Peyer's patch (tissue), 4 donors: ENCODE data around the gene THSD8. TPM values are rescaled to one million over a fixed set of nuclear protein-coding genes. Genes with fewer than 3 reads are reported as not detected.
A peak's percentile ranks its signal among the peaks of the same experiment; 100 is the strongest.

Experiments
- DNase-seq, 3 donors: peaks; one replicate each; pipeline ENCODE4 v3.0.0-alpha.2; 2017 to 2019
- H3K27ac ChIP-seq, 4 donors: fragments of 200-600 bp; sonication (generic); one replicate each; pipeline ENCODE4 v1.5.1; 2016 to 2019
- H3K27me3 ChIP-seq, 2 donors: fragments of 200-600 bp; sonication (generic); one replicate each; pipeline ENCODE4 v1.5.1; 2019
- H3K36me3 ChIP-seq, 3 donors: fragments of 200-600 bp; sonication (generic); one replicate each; pipeline ENCODE4 v1.5.1; 2016 to 2019
- H3K4me1 ChIP-seq, 4 donors: fragments of 200-600 bp; sonication (generic); one replicate each; pipeline ENCODE4 v1.5.1; 2016 to 2019
- H3K4me3 ChIP-seq, 4 donors: fragments of 200-600 bp; sonication (generic); 1 replicate in 3 of 4; 2 replicates in 1 of 4; pipeline ENCODE4 v1.5.1; 2016 to 2019; ENCODE audit warnings: mild to moderate bottlenecking in 1 of 4
- H3K9me3 ChIP-seq, 4 donors: fragments of 200-600 bp; sonication (generic); one replicate each; pipeline ENCODE4 v1.5.1; 2016 to 2019; ENCODE audit warnings: mild to moderate bottlenecking in 1 of 4
- POLR2A ChIP-seq, 2 donors: fragments of 450-650 bp; IDR thresholded peaks; one replicate each; pipeline ENCODE4 v1.5.1; 2017; ENCODE audit warnings: antibody characterized with exemption in 2 of 2, mild to moderate bottlenecking in 2 of 2, moderate library complexity in 2 of 2
- total RNA-seq, 4 donors: library from RNA; depleted of rRNA; stranded (reverse); fragments of >200 nt; gene quantifications; one replicate each; pipeline ENCODE4 v1.1.0, GENCODE V29; 2016
- TF ChIP-seq, protein P1 (sequence below), 6 experiments: fragments of 450-650 bp in 4 of 6; fragments of 200-600 bp in 2 of 6; sonication (generic) in 1 of 6; IDR thresholded peaks; one replicate each; pipeline ENCODE4 v1.5.1; 2017 to 2019; ENCODE audit warnings: antibody characterized with exemption in 6 of 6, mild to moderate bottlenecking in 3 of 6, moderate library complexity in 1 of 6

The THSD8 gene
- total RNA-seq, 4 donors from 2014 or later: not detected

- TF ChIP-seq, protein P1, sequence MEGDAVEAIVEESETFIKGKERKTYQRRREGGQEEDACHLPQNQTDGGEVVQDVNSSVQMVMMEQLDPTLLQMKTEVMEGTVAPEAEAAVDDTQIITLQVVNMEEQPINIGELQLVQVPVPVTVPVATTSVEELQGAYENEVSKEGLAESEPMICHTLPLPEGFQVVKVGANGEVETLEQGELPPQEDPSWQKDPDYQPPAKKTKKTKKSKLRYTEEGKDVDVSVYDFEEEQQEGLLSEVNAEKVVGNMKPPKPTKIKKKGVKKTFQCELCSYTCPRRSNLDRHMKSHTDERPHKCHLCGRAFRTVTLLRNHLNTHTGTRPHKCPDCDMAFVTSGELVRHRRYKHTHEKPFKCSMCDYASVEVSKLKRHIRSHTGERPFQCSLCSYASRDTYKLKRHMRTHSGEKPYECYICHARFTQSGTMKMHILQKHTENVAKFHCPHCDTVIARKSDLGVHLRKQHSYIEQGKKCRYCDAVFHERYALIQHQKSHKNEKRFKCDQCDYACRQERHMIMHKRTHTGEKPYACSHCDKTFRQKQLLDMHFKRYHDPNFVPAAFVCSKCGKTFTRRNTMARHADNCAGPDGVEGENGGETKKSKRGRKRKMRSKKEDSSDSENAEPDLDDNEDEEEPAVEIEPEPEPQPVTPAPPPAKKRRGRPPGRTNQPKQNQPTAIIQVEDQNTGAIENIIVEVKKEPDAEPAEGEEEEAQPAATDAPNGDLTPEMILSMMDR (IDR thresholded peaks at IDR 0.05): no peak
- peak in 1 of 2 donors; percentile 62 for TF ChIP-seq POLR2A (IDR thresholded peaks at IDR 0.05)
- Histone ChIP-seq H3K36me3 (no peaks in the 10 kb centered on the region), H3K9me3 (no peaks in the 10 kb centered on the region), H3K4me3 (no peak overlapping the region), H3K27me3 (no peaks in the 10 kb centered on the region), H3K4me1 (peaks cover 24 to 72% (median 49%) of the 10 kb centered on the region in 4 donors), H3K27ac (peak overlapping the region; percentile 97 to 100 (median 100))
- DNase-seq: peak in 2 of 3 donors; percentile 71 to 77
Observed at GRCh38 chr19:12785431-12786031, 16.3 kb upstream of the THSD8 start.

- H3K9me3 ChIP-seq: no peaks in the 10 kb centered on the region
- peaks cover 24 to 72% (median 48%) of the 10 kb centered on the region in 4 donors for H3K4me1 ChIP-seq
- H3K36me3 ChIP-seq: no peaks in the 10 kb centered on the region
- H3K27ac ChIP-seq: peak overlapping the region; percentile 97 to 100 (median 100)
- peak; percentile 74 to 82 (median 81) for DNase-seq
- H3K27me3 ChIP-seq: no peaks in the 10 kb centered on the region
- no peak overlapping the region for H3K4me3 ChIP-seq
- peak in 1 of 2 donors; percentile 2 for TF ChIP-seq POLR2A (IDR thresholded peaks at IDR 0.05)
- TF ChIP-seq, protein P1 (IDR thresholded peaks at IDR 0.05): no peak
Observed at GRCh38 chr19:12786141-12786870, 15.6 kb upstream of the THSD8 start.

DNA sequence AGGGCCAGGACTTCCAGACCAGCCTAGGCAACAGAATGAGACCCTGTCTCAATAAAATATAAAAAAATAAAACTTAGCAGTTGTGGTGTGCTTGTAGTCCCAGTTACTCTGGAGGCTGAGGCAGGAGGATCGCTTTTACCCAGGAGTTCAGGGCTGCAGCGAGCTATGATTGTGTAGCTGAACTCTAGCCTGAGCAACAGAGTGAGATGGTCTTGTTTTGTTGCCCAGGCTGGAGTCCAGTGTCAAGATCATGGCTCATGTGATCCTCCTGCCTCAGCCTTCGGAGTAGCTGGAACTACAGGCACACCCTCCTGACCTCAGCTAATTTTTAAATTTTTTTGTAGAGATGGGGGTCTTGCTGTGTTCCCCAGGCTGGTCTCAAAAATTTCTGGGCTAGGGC, 14.9 kb upstream of the THSD8 start:
- Histone ChIP-seq H3K9me3 (no peaks in the 10 kb centered on the region), H3K4me1 (peaks cover 24 to 66% (median 46%) of the 10 kb centered on the region in 4 donors), H3K4me3 (no peak overlapping the region), H3K36me3 (no peaks in the 10 kb centered on the region), H3K27me3 (no peaks in the 10 kb centered on the region), H3K27ac (peak overlapping the region; percentile 97 to 100 (median 100))
- no peak for DNase-seq
- TF ChIP-seq POLR2A (IDR thresholded peaks at IDR 0.05): no peak
- TF ChIP-seq, protein P1 (IDR thresholded peaks at IDR 0.05): no peak

DNA sequence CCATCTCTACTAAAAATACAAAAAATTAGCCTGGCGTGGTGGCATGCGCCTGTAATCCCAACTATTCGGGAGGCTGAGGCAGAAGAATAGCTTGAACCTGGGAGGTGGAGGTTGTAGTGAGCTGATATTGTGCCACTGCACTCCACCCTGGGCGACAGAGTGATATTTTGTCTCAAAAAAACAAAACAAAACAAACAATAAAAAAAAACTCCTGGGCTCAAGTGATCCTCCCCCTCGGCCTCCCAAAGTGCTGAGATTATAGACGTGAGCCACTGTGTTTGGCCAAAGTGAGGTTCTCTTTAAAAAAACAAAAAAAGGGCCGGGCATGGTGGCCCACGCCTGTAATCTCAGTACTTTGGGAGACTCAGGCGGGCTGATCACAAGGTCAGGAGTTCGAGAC, 14.4 kb upstream of the THSD8 start:
- TF ChIP-seq, protein P1 (IDR thresholded peaks at IDR 0.05): no peak
- no peak for TF ChIP-seq POLR2A (IDR thresholded peaks at IDR 0.05)
- H3K36me3 ChIP-seq: no peaks in the 10 kb centered on the region
- no peaks in the 10 kb centered on the region for H3K27me3 ChIP-seq
- no peaks in the 10 kb centered on the region for H3K9me3 ChIP-seq
- H3K4me1 ChIP-seq: peaks cover 24 to 62% (median 45%) of the 10 kb centered on the region in 4 donors
- peak overlapping the region; percentile 97 to 100 (median 100) for H3K27ac ChIP-seq
- H3K4me3 ChIP-seq: no peak overlapping the region
- DNase-seq: no peak

- TF ChIP-seq, protein P1 (IDR thresholded peaks at IDR 0.05): peak in 1 of 6 experiments; percentile 7
- no peak for TF ChIP-seq POLR2A (IDR thresholded peaks at IDR 0.05)
- no peaks in the 10 kb centered on the region for H3K27me3 ChIP-seq
- peaks cover 21 to 56% (median 39%) of the 10 kb centered on the region in 4 donors for H3K4me1 ChIP-seq
- no peaks in the 10 kb centered on the region for H3K9me3 ChIP-seq
- peak overlapping the region; percentile 97 to 100 (median 100) for H3K27ac ChIP-seq
- H3K4me3 ChIP-seq: peak overlapping the region in 3 of 4 donors; percentile 82 to 86 (median 83)
- no peaks in the 10 kb centered on the region for H3K36me3 ChIP-seq
- DNase-seq: no peak
Observed at GRCh38 chr19:12788042-12788681, 13.7 kb upstream of the THSD8 start.
